Caco-2 (cell line): ENCODE measurements around the gene TRIM15. TPM values are rescaled to one million over a fixed set of nuclear protein-coding genes. Genes with fewer than 3 reads are reported as not detected.

Experiments used
- BruUV-seq: library from RNA; stranded (reverse); fragments of 400-500 nt; replicated peaks from 2 replicates; lab custom pipeline; 2021; lab: Mats Ljungman, UMichigan
- CTCF ChIA-PET: fragments of 300-600 bp; sonication (Branson Sonifier 250); formaldehyde crosslinking; loops from one replicate; lab custom pipeline; 2022; ENCODE audit warnings: antibody characterized with exemption; lab: Charles Lee
- POLR2A ChIA-PET: fragments of 300-600 bp; sonication (Branson Sonifier 250); formaldehyde crosslinking; loops from one replicate; lab custom pipeline; 2022; ENCODE audit warnings: antibody characterized with exemption; lab: Charles Lee
- DNase-seq, 2 experiments: peaks; one replicate each; pipeline versions ENCODE4 v3.0.0 to v3.0.0-alpha.2; 2020 to 2022
- H3K27me3 ChIP-seq: replicated peaks from 2 replicates; pipeline ENCODE4 v1.6.0; 2011; ENCODE audit warnings: low read length; ENCODE audit not compliant: control insufficient read depth, insufficient read depth
- H3K36me3 ChIP-seq: 2 replicates; pipeline ENCODE4 v1.5.1; 2011; ENCODE audit warnings: low read length; ENCODE audit not compliant: control insufficient read depth, insufficient read depth
- H3K4me1 ChIP-seq: fragments of 250-450 bp; sonication (Bioruptor Pico); 2 replicates; pipeline ENCODE4 v1.5.1; 2020; ENCODE audit warnings: mild to moderate bottlenecking
- H3K4me3 ChIP-seq: 2 replicates; pipeline ENCODE4 v1.5.1; 2011; ENCODE audit warnings: low read depth, mild to moderate bottlenecking, control low read depth, low read length
- H3K9me3 ChIP-seq: fragments of 250-450 bp; sonication (Bioruptor Pico); 2 replicates; pipeline ENCODE4 v1.5.1; 2020; ENCODE audit warnings: mild to moderate bottlenecking, moderate library complexity
- H3K27ac Mint-ChIP-seq: one replicate; pipeline ENCODE4 v1.8.0; 2022; ENCODE audit warnings: mixed read lengths; ENCODE audit not compliant: unreplicated experiment
- H3K27me3 Mint-ChIP-seq: one replicate; pipeline ENCODE4 v1.8.0; 2022; ENCODE audit warnings: mixed read lengths; ENCODE audit not compliant: insufficient read depth, unreplicated experiment
- H3K36me3 Mint-ChIP-seq: one replicate; pipeline ENCODE4 v1.8.0; 2022; ENCODE audit warnings: mild to moderate bottlenecking, mixed read lengths; ENCODE audit not compliant: insufficient read depth, unreplicated experiment
- H3K4me1 Mint-ChIP-seq: one replicate; pipeline ENCODE4 v1.8.0; 2022; ENCODE audit warnings: low read depth, mixed read lengths; ENCODE audit not compliant: unreplicated experiment
- H3K4me3 Mint-ChIP-seq: one replicate; pipeline ENCODE4 v1.8.0; 2022; ENCODE audit warnings: mild to moderate bottlenecking, moderate library complexity, mixed read lengths; ENCODE audit not compliant: unreplicated experiment
- H3K9me3 Mint-ChIP-seq: one replicate; pipeline ENCODE4 v1.8.0; 2022; ENCODE audit warnings: mixed read lengths; ENCODE audit not compliant: unreplicated experiment
- CTCF ChIP-seq, 2 experiments: fragments of 200-600 bp in 1 of 2; IDR thresholded peaks; 1 replicate in 1 of 2; 2 replicates in 1 of 2; pipeline versions ENCODE4 v1.5.1 to v1.8.0; 2011 to 2022; ENCODE audit warnings: antibody characterized with exemption in 1 of 2, control low read depth in 1 of 2, inconsistent platforms in 1 of 2, low read depth in 1 of 2, low read length in 1 of 2, mild to moderate bottlenecking in 1 of 2, moderate library complexity in 1 of 2; ENCODE audit not compliant: insufficient read depth in 1 of 2, severe bottlenecking in 1 of 2, unreplicated experiment in 1 of 2
- intact Hi-C: fragments of 100-400 bp; cut with micrococcal nuclease; formaldehyde crosslinking; loops from one replicate; pipeline ENCODE4 v1.10.0; 2022; ENCODE audit not compliant: unreplicated experiment
- total RNA-seq: library from RNA; stranded (reverse); gene quantifications from 2 replicates; pipeline ENCODE4 v1.2.3, GENCODE V29; 2022

Gene TRIM15
- total RNA-seq, 1 experiment from 2014 or later: 6.9 TPM

- 0 out of 2 replicates have a peak, but pooled peaks cover 2% of the 10 kb centered on the region for H3K36me3 ChIP-seq
- CTCF ChIA-PET: no interaction called here
- intact Hi-C loops: no loop called here
- H3K4me1 Mint-ChIP-seq: peaks cover 24% of the 10 kb centered on the region
- H3K27me3 ChIP-seq: no peaks in the 10 kb centered on the region
- no peak overlapping the region for H3K4me3 Mint-ChIP-seq
- peaks cover 35% of the 10 kb centered on the region for H3K36me3 Mint-ChIP-seq
- no peak for DNase-seq
- no peak for TF ChIP-seq CTCF (IDR thresholded peaks at IDR 0.05; ENCODE audit: insufficient read depth in 1 of 2, low read depth in 1 of 2, low read length in 1 of 2, severe bottlenecking in 1 of 2, unreplicated experiment in 1 of 2)
- H3K4me3 ChIP-seq: no peak overlapping the region
- H3K27me3 Mint-ChIP-seq: no peaks in the 10 kb centered on the region
- peaks cover 39% of the 10 kb centered on the region for H3K4me1 ChIP-seq
- no peaks in the 10 kb centered on the region for H3K9me3 Mint-ChIP-seq
- no TSS peak for BruUV-seq
- POLR2A ChIA-PET: interaction anchor here (1.2 kb wide), 1 partner anchor 9 kb away, joined by 5 read pairs; the partner anchor contains the start of gene TRIM26
- H3K27ac Mint-ChIP-seq: no peak overlapping the region
- no peaks in the 10 kb centered on the region for H3K9me3 ChIP-seq
Measured at GRCh38 chr6:30204116-30204515, 40.8 kb downstream of the TRIM15 start.

- no peak for DNase-seq
- Histone ChIP-seq H3K9me3 (no peaks in the 10 kb centered on the region), H3K36me3 (0 out of 2 replicates have a peak, but pooled peaks cover 2% of the 10 kb centered on the region), H3K4me3 (no peak overlapping the region), H3K27me3 (no peaks in the 10 kb centered on the region), H3K4me1 (peaks cover 43% of the 10 kb centered on the region)
- Mint-ChIP-seq H3K27ac (peak overlapping the region; percentile 82), H3K36me3 (peaks cover 29% of the 10 kb centered on the region), H3K4me3 (peak overlapping the region; percentile 59), H3K27me3 (no peaks in the 10 kb centered on the region), H3K4me1 (peaks cover 36% of the 10 kb centered on the region), H3K9me3 (no peaks in the 10 kb centered on the region)
- ChIA-PET POLR2A (no interaction called here), CTCF (no interaction called here)
- intact Hi-C loops: loop anchor here (2.0 kb wide), 1 partner anchor 43 kb away; the partner anchor contains the start of gene TRIM15
- no TSS peak for BruUV-seq
- no peak for TF ChIP-seq CTCF (IDR thresholded peaks at IDR 0.05; ENCODE audit: insufficient read depth in 1 of 2, low read depth in 1 of 2, low read length in 1 of 2, severe bottlenecking in 1 of 2, unreplicated experiment in 1 of 2)
Measured at GRCh38 chr6:30206152-30206551, 42.8 kb downstream of the TRIM15 start.

GRCh38 chr6:30206799-30207618, 43.7 kb downstream of the TRIM15 start:
- CTCF ChIA-PET: interaction anchor here (1.1 kb wide), 1 partner anchor 15 kb away, joined by 3 read pairs; no protein-coding TSS in a partner anchor
- H3K36me3 ChIP-seq: 0 out of 2 replicates have a peak, but pooled peaks cover 2% of the 10 kb centered on the region
- H3K27me3 Mint-ChIP-seq: no peaks in the 10 kb centered on the region
- peak overlapping the region; percentile 68 for H3K4me3 Mint-ChIP-seq
- peak; percentile 75 to 79 for DNase-seq
- H3K4me1 ChIP-seq: peaks cover 50% of the 10 kb centered on the region
- H3K9me3 Mint-ChIP-seq: no peaks in the 10 kb centered on the region
- no TSS peak for BruUV-seq
- peak overlapping the region; percentile 22 for H3K4me3 ChIP-seq
- peaks cover 43% of the 10 kb centered on the region for H3K4me1 Mint-ChIP-seq
- POLR2A ChIA-PET: interaction anchor here (0.5 to 1.1 kb wide), 3 partner anchors 21 to 118 kb away, joined by 3 to 6 read pairs (median 3); no protein-coding TSS in a partner anchor
- H3K27me3 ChIP-seq: no peaks in the 10 kb centered on the region
- H3K27ac Mint-ChIP-seq: peak overlapping the region; percentile 82
- H3K9me3 ChIP-seq: no peaks in the 10 kb centered on the region
- intact Hi-C loops: loop anchor here (2.0 kb wide), 1 partner anchor 44 kb away; the partner anchor contains the start of gene TRIM15
- H3K36me3 Mint-ChIP-seq: peaks cover 28% of the 10 kb centered on the region
- TF ChIP-seq CTCF (IDR thresholded peaks at IDR 0.05; ENCODE audit: insufficient read depth in 1 of 2, low read depth in 1 of 2, low read length in 1 of 2, severe bottlenecking in 1 of 2, unreplicated experiment in 1 of 2): no peak
